HG02870 (cell line): Measurements from ENCODE around the gene TBXAS1.

ENCODE experiments used
- ATAC-seq: cut with Tn5 transposase; IDR thresholded peaks from one replicate; pipeline ENCODE4 v1.9.1; 2021; ENCODE audit warnings: mild to moderate bottlenecking, moderate library complexity; ENCODE audit not compliant: unreplicated experiment

The TBXAS1 gene

GRCh38 chr7:140016540-140016939, 187.5 kb downstream of the TBXAS1 start:
- ATAC-seq: no peak

DNA sequence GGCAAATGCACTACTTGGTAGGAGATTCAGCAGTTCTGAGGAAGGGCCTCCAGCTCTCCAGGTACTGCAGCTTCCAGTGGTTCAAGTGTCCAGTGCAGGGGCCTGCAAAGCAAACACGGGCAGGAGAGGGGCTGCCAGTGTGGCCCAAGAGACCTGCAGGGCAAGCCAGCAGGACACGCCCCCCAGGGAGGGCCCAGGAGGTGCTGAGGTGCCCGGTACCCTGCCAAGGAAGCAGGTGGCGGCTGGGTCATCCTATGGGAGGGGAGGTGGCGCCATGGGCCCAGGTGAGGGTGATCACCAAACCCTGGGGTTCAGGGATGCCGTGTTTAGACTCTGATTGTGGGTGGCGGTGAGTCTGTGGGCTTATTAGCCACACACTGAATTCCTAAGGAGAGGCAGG, 188.0 kb downstream of the TBXAS1 start:
- no peak for ATAC-seq

DNA sequence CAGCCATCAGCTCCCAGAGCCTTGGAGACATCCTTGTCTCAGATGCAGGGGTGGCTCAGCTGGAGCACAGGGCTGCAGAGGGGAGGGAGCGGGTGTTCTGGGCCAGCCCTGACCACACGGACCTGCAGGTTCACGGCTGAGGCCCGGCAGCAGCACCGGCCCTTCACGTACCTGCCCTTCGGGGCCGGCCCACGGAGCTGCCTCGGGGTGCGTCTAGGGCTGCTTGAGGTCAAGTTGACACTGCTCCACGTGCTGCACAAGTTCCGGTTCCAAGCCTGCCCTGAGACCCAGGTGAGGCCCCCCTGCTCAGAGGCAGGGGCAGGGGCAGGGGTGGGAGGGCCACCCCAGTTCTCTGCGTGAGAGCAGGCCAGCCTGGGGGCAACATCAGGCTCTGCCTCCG, 188.5 kb downstream of the TBXAS1 start:
- no peak for ATAC-seq

DNA sequence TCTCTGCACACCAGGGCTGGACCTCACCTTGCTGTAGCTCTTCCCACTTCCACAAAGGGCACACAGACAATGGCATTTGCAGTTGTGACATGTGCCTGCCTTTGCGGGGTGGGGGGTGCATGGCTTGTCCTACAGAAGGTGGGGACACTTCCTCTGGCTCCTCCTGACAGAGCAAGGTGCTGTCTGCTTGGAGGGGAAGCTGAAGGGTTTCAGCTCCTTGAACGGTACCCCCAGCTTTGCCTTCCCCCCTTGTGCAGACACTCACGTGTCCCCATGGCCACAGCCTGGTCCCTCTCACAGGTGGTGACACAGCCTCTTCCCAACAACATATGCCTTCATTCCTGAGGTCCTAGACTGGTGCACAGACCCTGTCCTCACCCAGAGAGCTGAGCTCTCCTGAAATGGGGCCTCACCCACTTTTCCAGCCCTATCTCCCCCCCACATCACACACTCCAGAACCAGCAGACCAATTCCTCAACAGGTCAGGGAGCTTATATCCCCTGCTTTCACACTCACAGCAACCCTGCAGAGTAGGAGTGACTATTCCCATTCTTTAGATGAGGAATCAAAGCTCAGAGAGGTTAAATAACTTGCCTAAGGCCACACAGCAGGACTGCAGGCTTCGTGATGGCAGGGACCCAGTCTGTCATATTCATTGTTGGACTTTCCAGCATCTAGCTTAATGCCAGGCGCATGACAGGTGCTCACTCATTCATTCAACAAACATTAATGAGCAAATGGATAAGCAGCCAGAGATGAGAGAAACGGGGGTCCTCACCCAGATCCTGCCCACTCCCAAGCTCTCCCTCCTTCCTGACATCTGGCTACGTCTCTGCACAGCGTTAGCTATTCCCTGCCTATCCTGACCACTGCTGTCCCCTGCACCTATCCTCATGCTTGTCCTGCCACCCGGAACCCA, 189.3 kb downstream of the TBXAS1 start:
- no peak for ATAC-seq

GRCh38 chr7:140019172-140019571, 190.1 kb downstream of the TBXAS1 start:
- no peak for ATAC-seq

GRCh38 chr7:140019606-140020005, 190.5 kb downstream of the TBXAS1 start:
- ATAC-seq: no peak

DNA sequence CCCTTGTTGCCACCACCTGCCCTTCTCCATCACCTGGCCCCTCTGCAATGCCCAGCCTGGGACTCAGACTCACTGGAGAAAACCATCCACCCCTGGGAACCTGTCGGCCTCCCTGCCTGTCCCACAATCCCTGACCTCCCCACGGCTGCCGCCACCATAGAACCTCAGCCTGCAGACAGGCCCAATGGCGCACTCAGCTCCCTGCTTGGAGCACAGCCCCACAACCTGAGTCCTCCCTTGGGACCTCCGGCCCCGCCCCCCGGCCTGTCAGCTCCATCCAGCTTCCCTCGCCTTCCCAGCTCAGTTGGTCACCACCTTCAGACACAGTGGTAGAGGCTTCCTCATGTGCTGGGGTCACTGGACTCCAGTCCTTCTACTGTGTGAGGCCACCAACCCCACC, 192.5 kb downstream of the TBXAS1 start:
- no peak for ATAC-seq

GRCh38 chr7:140022582-140023211, 193.6 kb downstream of the TBXAS1 start:
- no peak for ATAC-seq

- ATAC-seq: no peak
These were observed 194.7 kb downstream of the TBXAS1 start for GRCh38 chr7:140023728-140024127.

DNA sequence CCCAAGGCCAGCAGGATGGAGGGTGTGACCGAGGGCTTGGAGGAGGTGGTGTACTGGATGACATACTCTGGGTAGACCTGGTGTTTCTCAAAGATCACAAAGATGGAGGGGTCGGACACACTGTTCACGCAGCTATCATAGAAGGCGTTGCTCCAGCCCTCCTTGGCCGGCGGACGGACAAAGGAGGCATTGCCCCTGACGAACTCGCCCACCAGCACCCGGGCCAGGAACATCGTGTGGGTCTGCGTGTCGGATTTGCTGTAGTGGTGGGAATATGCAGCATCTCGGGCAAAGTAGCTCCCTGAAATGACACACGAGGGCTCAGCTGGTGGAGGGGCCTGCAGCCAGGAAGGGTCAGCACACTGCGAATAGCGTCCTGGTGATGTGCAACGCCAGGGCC, 195.5 kb downstream of the TBXAS1 start:
- ATAC-seq: no peak

GRCh38 chr7:140025241-140025640, 196.2 kb downstream of the TBXAS1 start:
- no peak for ATAC-seq

DNA sequence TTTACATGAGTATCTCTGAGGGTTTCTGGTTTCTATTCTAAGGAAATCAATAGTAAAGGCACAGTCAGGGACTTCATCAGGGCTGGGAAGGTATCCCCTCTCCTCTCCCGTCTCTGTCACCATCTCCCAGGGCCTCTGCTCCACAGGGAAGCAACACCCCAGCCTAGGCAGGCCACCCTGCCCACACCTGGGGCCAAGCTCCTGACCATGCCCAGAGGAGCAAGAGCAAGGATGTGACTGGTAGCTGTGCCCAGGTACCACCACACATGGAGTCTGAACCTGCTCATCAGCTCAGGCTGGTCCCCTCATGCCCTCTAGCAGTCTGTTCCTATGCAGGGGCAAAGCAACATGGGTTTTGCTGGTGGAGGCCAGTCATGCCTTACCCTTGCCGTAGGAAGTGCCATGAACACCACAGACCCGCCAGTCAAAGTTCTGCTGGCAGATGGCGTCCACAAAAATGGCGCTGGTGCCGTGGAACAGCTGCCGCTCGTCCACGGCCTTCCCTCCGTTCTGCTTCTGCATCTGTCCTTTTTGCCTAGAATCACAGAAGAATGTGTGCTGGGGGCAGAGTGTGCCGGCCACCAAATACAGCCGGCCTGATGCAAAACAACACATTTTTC, 196.9 kb downstream of the TBXAS1 start:
- no peak for ATAC-seq

- no peak for ATAC-seq
These were observed 197.9 kb downstream of the TBXAS1 start for GRCh38 chr7:140026935-140027334.

GRCh38 chr7:140027858-140028257, 198.8 kb downstream of the TBXAS1 start:
- no peak for ATAC-seq

GRCh38 chr7:140028311-140028710, 199.2 kb downstream of the TBXAS1 start:
- ATAC-seq: no peak

- ATAC-seq: no peak
These were observed 200.0 kb downstream of the TBXAS1 start for GRCh38 chr7:140029072-140029471.

DNA sequence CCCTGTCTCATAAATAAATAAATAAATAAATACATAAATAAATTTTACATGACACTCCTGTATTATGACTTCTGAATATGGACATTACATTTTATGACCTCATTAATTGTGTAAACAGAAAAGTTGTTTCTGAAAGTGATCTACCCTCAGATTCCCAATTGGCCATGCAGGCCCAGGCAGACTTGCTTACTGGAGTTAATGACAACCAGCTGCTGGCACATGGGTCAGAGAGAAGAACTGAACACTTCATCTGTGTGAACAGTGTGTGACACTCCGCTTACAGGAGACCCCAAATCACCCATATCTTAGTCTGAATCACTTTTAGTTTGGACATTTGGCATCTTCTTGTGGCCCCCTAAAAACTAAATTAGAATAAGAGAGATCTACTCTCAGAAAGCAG, 202.3 kb downstream of the TBXAS1 start:
- no peak for ATAC-seq

GRCh38 chr7:140033036-140033435, 204.0 kb downstream of the TBXAS1 start:
- no peak for ATAC-seq

GRCh38 chr7:140033779-140034363, 204.8 kb downstream of the TBXAS1 start:
- ATAC-seq: no peak

GRCh38 chr7:140034421-140034820, 205.4 kb downstream of the TBXAS1 start:
- no peak for ATAC-seq

- ATAC-seq: no peak
These were observed 206.5 kb downstream of the TBXAS1 start for GRCh38 chr7:140035400-140036223.
